OCI-LY3 (cell line): ENCODE data around the gene IGFBP3.

Experiments
- H2AFZ ChIP-seq: fragments of 200-600, 300-600 bp; shearing (Covaris generic); 2 replicates; pipeline ENCODE4 v1.6.0; 2014; ENCODE audit warnings: antibody characterized with exemption, low read depth, low read length
- H3K27ac ChIP-seq: fragments of 200-600, 300-600 bp; sonication (generic); 2 replicates; pipeline ENCODE4 v1.5.1; 2014; ENCODE audit warnings: mild to moderate bottlenecking, low read length, moderate library complexity, mixed read lengths
- H3K27me3 ChIP-seq: fragments of 200-600, 300-600 bp; sonication (generic); 2 replicates; pipeline ENCODE4 v1.6.1; 2014; ENCODE audit warnings: low read depth, low read length, mixed read lengths
- H3K36me3 ChIP-seq: fragments of 200-600, 300-600 bp; sonication (generic); replicated peaks from 2 replicates; pipeline ENCODE3; 2014; ENCODE audit warnings: low read depth, low read length, mixed read lengths
- H3K4me1 ChIP-seq: fragments of 300-600, 200-600 bp; sonication (generic); 2 replicates; pipeline ENCODE4 v1.6.1; 2014; ENCODE audit warnings: low read length, mixed read lengths
- H3K4me2 ChIP-seq: fragments of 200-600, 300-600 bp; sonication (generic); 2 replicates; pipeline ENCODE4 v1.6.1; 2014; ENCODE audit warnings: low read length, mixed read lengths
- H3K4me3 ChIP-seq: fragments of 300-600, 200-600 bp; sonication (generic); 2 replicates; pipeline ENCODE4 v1.5.1; 2014; ENCODE audit warnings: antibody characterized with exemption, mild to moderate bottlenecking, low read length, moderate library complexity
- H3K79me2 ChIP-seq: fragments of 300-600, 200-600 bp; shearing (Covaris generic); 2 replicates; pipeline ENCODE4 v1.6.1; 2014; ENCODE audit warnings: mild to moderate bottlenecking, low read length, mixed read lengths
- H3K9ac ChIP-seq: fragments of 300-600, 200-600 bp; shearing (Covaris generic); 2 replicates; pipeline ENCODE4 v1.6.0; 2014; ENCODE audit warnings: mild to moderate bottlenecking, low read length, moderate library complexity
- H3K9me3 ChIP-seq: fragments of 200-600, 300-600 bp; shearing (Covaris generic); 2 replicates; pipeline ENCODE4 v1.6.1; 2014; ENCODE audit warnings: low read length, mixed read lengths; ENCODE audit not compliant: insufficient read depth
- H4K20me1 ChIP-seq: fragments of 200-600, 300-600 bp; sonication (generic); 2 replicates; pipeline ENCODE4 v1.6.1; 2016; ENCODE audit warnings: low read length, mixed read lengths; ENCODE audit not compliant: insufficient read depth
- CTCF ChIP-seq: fragments of 200-600, 300-600 bp; sonication (generic); IDR thresholded peaks from 2 replicates; pipeline ENCODE4 v1.5.1; 2014; ENCODE audit warnings: antibody characterized with exemption, low read length, low read depth
- EZH2phosphoT487 ChIP-seq: fragments of 200-600 bp; shearing (Covaris generic); IDR thresholded peaks from 2 replicates; pipeline ENCODE4 v1.6.1; 2018; ENCODE audit warnings: antibody characterized with exemption, mixed run types, low read depth

The IGFBP3 gene

GRCh38 chr7:45968312-45968711 is 47.2 kb upstream of the IGFBP3 start:
- Histone ChIP-seq H2AFZ (no peak overlapping the region), H3K79me2 (no peaks in the 10 kb centered on the region), H4K20me1 (no peaks in the 10 kb centered on the region), H3K9ac (no peak overlapping the region), H3K27me3 (no peaks in the 10 kb centered on the region), H3K4me3 (no peak overlapping the region), H3K27ac (no peak overlapping the region), H3K4me2 (no peak overlapping the region), H3K4me1 (no peaks in the 10 kb centered on the region), H3K36me3 (no peaks in the 10 kb centered on the region), H3K9me3 (no peaks in the 10 kb centered on the region)
- TF ChIP-seq CTCF (no peak), EZH2phosphoT487 (no peak)

- H3K9ac ChIP-seq = no peak overlapping the region
- no peak overlapping the region for H2AFZ ChIP-seq
- TF ChIP-seq CTCF (no peak), EZH2phosphoT487 (no peak)
- no peaks in the 10 kb centered on the region for H3K36me3 ChIP-seq
- no peaks in the 10 kb centered on the region for H3K4me1 ChIP-seq
- H3K27ac ChIP-seq = no peak overlapping the region
- no peak overlapping the region for H3K4me2 ChIP-seq
- H3K9me3 ChIP-seq = no peaks in the 10 kb centered on the region
- no peak overlapping the region for H3K4me3 ChIP-seq
- no peaks in the 10 kb centered on the region for H3K79me2 ChIP-seq
- no peaks in the 10 kb centered on the region for H3K27me3 ChIP-seq
- H4K20me1 ChIP-seq = no peaks in the 10 kb centered on the region
Observed at GRCh38 chr7:45967591-45968157, 46.6 kb upstream of the IGFBP3 start.

GRCh38 chr7:45962861-45963260 is 41.8 kb upstream of the IGFBP3 start:
- no peaks in the 10 kb centered on the region for H3K36me3 ChIP-seq

GRCh38 chr7:45957721-45958120 is 36.6 kb upstream of the IGFBP3 start:
- TF ChIP-seq CTCF (no peak), EZH2phosphoT487 (no peak)
- Histone ChIP-seq H2AFZ (no peak overlapping the region), H3K4me1 (no peaks in the 10 kb centered on the region), H3K9ac (no peak overlapping the region), H3K36me3 (no peaks in the 10 kb centered on the region), H3K4me3 (no peak overlapping the region), H4K20me1 (no peaks in the 10 kb centered on the region), H3K79me2 (no peaks in the 10 kb centered on the region), H3K9me3 (no peaks in the 10 kb centered on the region), H3K27me3 (no peaks in the 10 kb centered on the region), H3K4me2 (no peak overlapping the region), H3K27ac (no peak overlapping the region)

More at GRCh38 chr7:45962861-45963260, 41.8 kb upstream of the IGFBP3 start:
- H4K20me1 ChIP-seq = no peaks in the 10 kb centered on the region
- no peak for TF ChIP-seq CTCF
- no peak for TF ChIP-seq EZH2phosphoT487
- H3K4me1 ChIP-seq = no peaks in the 10 kb centered on the region
- no peak overlapping the region for H2AFZ ChIP-seq
- H3K9ac ChIP-seq = no peak overlapping the region
- H3K27ac ChIP-seq = no peak overlapping the region
- no peak overlapping the region for H3K4me3 ChIP-seq
- H3K4me2 ChIP-seq = no peak overlapping the region
- H3K27me3 ChIP-seq = no peaks in the 10 kb centered on the region
- H3K9me3 ChIP-seq = no peaks in the 10 kb centered on the region
- H3K79me2 ChIP-seq = no peaks in the 10 kb centered on the region
